Activated gamma-delta T cell treated with Interleukin-2 at 50 U/mL for 16 hours (primary cell): Measurements from ENCODE around the gene CACNA1C.

Experiments
- DNase-seq: peaks from one replicate; pipeline ENCODE4 v3.0.0-alpha.2; 2020

Gene CACNA1C

GRCh38 chr12:2142068-2142467, 89.3 kb downstream of the CACNA1C start:
- no peak for DNase-seq

- no peak for DNase-seq
These were observed 92.2 kb downstream of the CACNA1C start for GRCh38 chr12:2144951-2145350.

- DNase-seq: no peak
These were observed 92.7 kb downstream of the CACNA1C start for GRCh38 chr12:2145433-2145998.

- DNase-seq: no peak
These were observed 94.5 kb downstream of the CACNA1C start for GRCh38 chr12:2147335-2147734.

- DNase-seq: no peak
These were observed 96.3 kb downstream of the CACNA1C start for GRCh38 chr12:2149091-2149490.

GRCh38 chr12:2150833-2151232, 98.0 kb downstream of the CACNA1C start:
- DNase-seq: no peak

GRCh38 chr12:2151391-2151790, 98.6 kb downstream of the CACNA1C start:
- no peak for DNase-seq

- DNase-seq: no peak
These were observed 99.3 kb downstream of the CACNA1C start for GRCh38 chr12:2152134-2152533.

GRCh38 chr12:2154050-2154449, 101.3 kb downstream of the CACNA1C start:
- no peak for DNase-seq

GRCh38 chr12:2154521-2154920, 101.7 kb downstream of the CACNA1C start:
- no peak for DNase-seq

- DNase-seq: no peak
These were observed 103.5 kb downstream of the CACNA1C start for GRCh38 chr12:2156333-2156732.

GRCh38 chr12:2160043-2160442, 107.3 kb downstream of the CACNA1C start:
- DNase-seq: no peak

GRCh38 chr12:2161473-2161872, 108.7 kb downstream of the CACNA1C start:
- DNase-seq: no peak

- no peak for DNase-seq
These were observed 110.6 kb downstream of the CACNA1C start for GRCh38 chr12:2163177-2163941.

- DNase-seq: no peak
These were observed 112.2 kb downstream of the CACNA1C start for GRCh38 chr12:2165021-2165420.

- DNase-seq: no peak
These were observed 113.1 kb downstream of the CACNA1C start for GRCh38 chr12:2165927-2166326.

GRCh38 chr12:2166696-2167095, 113.9 kb downstream of the CACNA1C start:
- DNase-seq: no peak

- no peak for DNase-seq
These were observed 114.4 kb downstream of the CACNA1C start for GRCh38 chr12:2167231-2167630.

GRCh38 chr12:2168808-2169207, 116.0 kb downstream of the CACNA1C start:
- DNase-seq: no peak

GRCh38 chr12:2169489-2169888, 116.7 kb downstream of the CACNA1C start:
- DNase-seq: no peak

GRCh38 chr12:2169940-2170339, 117.2 kb downstream of the CACNA1C start:
- no peak for DNase-seq

- no peak for DNase-seq
These were observed 117.6 kb downstream of the CACNA1C start for GRCh38 chr12:2170376-2170775.

- DNase-seq: no peak
These were observed 119.1 kb downstream of the CACNA1C start for GRCh38 chr12:2171672-2172426.
